Hematopoietic multipotent progenitor cell (in vitro differentiated cells): ENCODE data around the gene RP2. TPM values are rescaled to one million over a fixed set of nuclear protein-coding genes. Genes with fewer than 3 reads are reported as not detected.

ENCODE experiments used
- DNase-seq, 3 donors: peaks; one replicate each; pipeline ENCODE4 v3.0.0-alpha.2; 2011 to 2015; ENCODE audit warnings: low read depth in 2 of 3, low spot score in 2 of 3
- total RNA-seq: library from RNA; depleted of rRNA; stranded (reverse); fragments of >200 nt; gene quantifications from one replicate; pipeline ENCODE4 v1.2.3, GENCODE V29; 2012

The RP2 gene
- total RNA-seq, 1 donor = 12.9 TPM

GRCh38 chrX:46913667-46914066, 76.8 kb downstream of the RP2 start:
- DNase-seq = peak in 1 of 3 donors; percentile 2

GRCh38 chrX:46916273-46916672, 79.4 kb downstream of the RP2 start:
- DNase-seq = no peak

- DNase-seq = no peak
Observed at GRCh38 chrX:46917622-46918021, 80.8 kb downstream of the RP2 start.

GRCh38 chrX:46918434-46918833, 81.6 kb downstream of the RP2 start:
- DNase-seq = no peak

- DNase-seq = no peak
Observed at GRCh38 chrX:46920235-46920634, 83.4 kb downstream of the RP2 start.

- DNase-seq = no peak
Observed at GRCh38 chrX:46922611-46923010, 85.8 kb downstream of the RP2 start.

DNA sequence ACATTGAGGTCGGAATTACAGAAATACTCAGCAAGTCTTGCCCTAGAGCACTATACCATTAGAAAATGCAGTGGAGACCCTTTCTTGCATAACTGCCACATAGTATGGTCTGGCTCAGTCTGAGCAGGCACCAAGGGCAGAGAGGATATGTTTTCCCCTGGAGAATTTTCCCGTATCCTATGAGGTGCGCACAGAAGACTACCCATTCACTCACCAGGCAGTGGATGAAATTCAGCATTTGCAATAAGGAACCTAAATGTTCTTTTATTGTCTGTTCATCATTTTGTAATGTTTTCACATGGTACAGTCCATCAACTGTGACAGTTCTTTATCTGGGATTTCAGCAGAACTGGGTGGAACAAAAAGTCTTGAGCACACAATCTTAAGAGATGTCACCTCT, 90.9 kb downstream of the RP2 start:
- no peak for DNase-seq

DNA sequence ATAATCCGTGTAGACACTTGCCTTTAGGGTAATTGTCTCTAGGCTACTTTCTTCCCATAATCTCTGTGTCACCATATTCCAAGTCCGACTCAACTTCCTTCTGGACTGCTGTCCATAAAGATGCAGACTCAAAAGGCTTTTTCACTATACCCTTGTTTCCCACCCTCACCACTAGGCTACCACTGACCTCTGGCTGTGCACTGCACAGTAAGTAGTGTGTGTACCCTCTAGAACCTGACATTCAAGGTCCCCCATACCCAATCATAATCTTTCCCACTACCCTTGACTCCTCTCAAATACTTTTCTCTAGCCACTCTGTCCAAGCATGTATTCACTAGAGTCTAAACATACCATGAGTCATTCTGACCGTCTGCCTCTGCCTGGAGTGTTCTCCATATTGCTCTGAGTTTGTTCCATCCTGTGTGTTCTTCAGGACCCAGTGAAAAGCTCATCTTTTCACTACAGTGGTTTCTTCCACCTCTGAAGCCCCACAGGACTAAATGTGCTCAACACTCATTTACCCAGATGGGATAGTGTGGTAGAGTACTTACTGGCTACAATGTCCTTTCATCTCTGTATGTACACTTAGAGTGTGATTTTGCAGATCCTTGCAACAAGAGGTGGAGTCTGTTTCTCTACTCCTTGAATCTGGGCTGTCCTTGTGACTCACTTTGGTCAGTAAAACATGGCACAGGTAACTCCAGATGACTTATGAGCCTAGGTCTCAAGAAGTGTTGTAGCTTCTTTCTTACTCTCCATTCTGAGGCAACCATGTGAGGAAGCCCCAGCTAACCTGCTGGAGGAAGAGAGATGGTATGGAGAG, 92.8 kb downstream of the RP2 start:
- no peak for DNase-seq

Other genes starting within 250 kb of the RP2 start
- 84.0 TPM for gene SLC9A7, start 77.9 kb upstream of the RP2 start, total RNA-seq
- 5.7 TPM for gene JADE3, start 75.4 kb downstream of the RP2 start, total RNA-seq
- not detected for gene RGN, start 241.4 kb downstream of the RP2 start, total RNA-seq